Dermis microvascular lymphatic vessel endothelial cell (primary cell): Measurements from ENCODE around the gene CAPRIN1. TPM values are rescaled to one million over a fixed set of nuclear protein-coding genes. Genes with fewer than 3 reads are reported as not detected.
"Not testable (repeated sequence)": the region's sequence is repeated elsewhere in the genome, so short reads cannot be mapped to it uniquely, and the experiment has no call there.

Source experiments
- DNase-seq, 2 donors: peaks; one replicate each; pipeline versions ENCODE4 v3.0.0 to v3.0.0-alpha.2; 2010; ENCODE audit warnings: low read depth in 2 of 2
- total RNA-seq: library from RNA; depleted of rRNA; stranded (reverse); fragments of >200 nt; gene quantifications from 2 replicates; pipeline ENCODE4 v1.2.1, GENCODE V29; 2014

Gene CAPRIN1
- total RNA-seq, 1 donor from 2014 or later, result 153 TPM

- DNase-seq, result peak; percentile 71 to 91
Observed at GRCh38 chr11:34052036-34052607, 591 bp downstream of the CAPRIN1 start.

GRCh38 chr11:34052608-34053160 is 1.2 kb downstream of the CAPRIN1 start:
- peak in 1 of 2 donors; percentile 32 for DNase-seq

- DNase-seq, result peak; percentile 56 to 85
Observed at GRCh38 chr11:34053161-34053686, 1.7 kb downstream of the CAPRIN1 start.

GRCh38 chr11:34054351-34054750 is 2.8 kb downstream of the CAPRIN1 start:
- DNase-seq, result not testable (repeated sequence)

GRCh38 chr11:34055218-34056000 is 3.9 kb downstream of the CAPRIN1 start:
- no peak for DNase-seq

GRCh38 chr11:34056672-34057071 is 5.1 kb downstream of the CAPRIN1 start:
- DNase-seq, result no peak

- DNase-seq, result no peak
Observed at GRCh38 chr11:34063061-34063795, 11.7 kb downstream of the CAPRIN1 start.

- DNase-seq, result no peak
Observed at GRCh38 chr11:34064291-34064690, 12.8 kb downstream of the CAPRIN1 start.

- DNase-seq, result no peak
Observed at GRCh38 chr11:34065505-34066203, 14.1 kb downstream of the CAPRIN1 start.

GRCh38 chr11:34066766-34067165 is 15.2 kb downstream of the CAPRIN1 start:
- DNase-seq, result not testable (repeated sequence)

GRCh38 chr11:34067383-34068065 is 16.0 kb downstream of the CAPRIN1 start:
- DNase-seq, result no peak

GRCh38 chr11:34068111-34068510 is 16.6 kb downstream of the CAPRIN1 start:
- DNase-seq, result peak; percentile 69 to 94

- DNase-seq, result not testable (repeated sequence)
Observed at GRCh38 chr11:34071306-34071705, 19.8 kb downstream of the CAPRIN1 start.

- DNase-seq, result no peak
Observed at GRCh38 chr11:34072041-34072440, 20.5 kb downstream of the CAPRIN1 start.

- no peak for DNase-seq
Observed at GRCh38 chr11:34072832-34073231, 21.3 kb downstream of the CAPRIN1 start.

GRCh38 chr11:34074391-34074790 is 22.9 kb downstream of the CAPRIN1 start:
- DNase-seq, result no peak

- peak in 1 of 2 donors; percentile 37 for DNase-seq
Observed at GRCh38 chr11:34075178-34075820, 23.8 kb downstream of the CAPRIN1 start.

- DNase-seq, result no peak
Observed at GRCh38 chr11:34080609-34081008, 29.1 kb downstream of the CAPRIN1 start.

GRCh38 chr11:34084637-34085036 is 33.1 kb downstream of the CAPRIN1 start:
- DNase-seq, result no peak
